GM18519 (cell line): ENCODE measurements around the gene TM9SF2.
"Not testable (repeated sequence)": the region's sequence is repeated elsewhere in the genome, so short reads cannot be mapped to it uniquely, and the experiment has no call there.

Experiments
- ATAC-seq: cut with Tn5 transposase; IDR thresholded peaks from one replicate; pipeline ENCODE4 v1.9.1; 2021; ENCODE audit warnings: mild to moderate bottlenecking, moderate library complexity; ENCODE audit not compliant: unreplicated experiment, low FRiP score

The TM9SF2 gene

GRCh38 chr13:99528547-99528946, 27.3 kb downstream of the TM9SF2 start:
- ATAC-seq: peak; percentile 73

- no peak for ATAC-seq
These were observed 34.8 kb downstream of the TM9SF2 start for GRCh38 chr13:99536023-99536422.

GRCh38 chr13:99540530-99540929, 39.3 kb downstream of the TM9SF2 start:
- ATAC-seq: no peak

- peak; percentile 98 for ATAC-seq
These were observed 41.6 kb downstream of the TM9SF2 start for GRCh38 chr13:99542788-99543406.

- ATAC-seq: no peak
These were observed 44.1 kb downstream of the TM9SF2 start for GRCh38 chr13:99545361-99545760.

- ATAC-seq: no peak
These were observed 44.7 kb downstream of the TM9SF2 start for GRCh38 chr13:99545979-99546378.

- ATAC-seq: no peak
These were observed 45.6 kb downstream of the TM9SF2 start for GRCh38 chr13:99546878-99547277.

GRCh38 chr13:99548448-99548847, 47.2 kb downstream of the TM9SF2 start:
- peak; percentile 62 for ATAC-seq

- no peak for ATAC-seq
These were observed 51.8 kb downstream of the TM9SF2 start for GRCh38 chr13:99553033-99553432.

GRCh38 chr13:99555149-99555548, 53.9 kb downstream of the TM9SF2 start:
- no peak for ATAC-seq

GRCh38 chr13:99556867-99557443, 55.7 kb downstream of the TM9SF2 start:
- ATAC-seq: no peak

GRCh38 chr13:99558570-99559180, 57.4 kb downstream of the TM9SF2 start:
- ATAC-seq: no peak

- no peak for ATAC-seq
These were observed 58.3 kb downstream of the TM9SF2 start for GRCh38 chr13:99559560-99559959.

- ATAC-seq: no peak
These were observed 62.1 kb downstream of the TM9SF2 start for GRCh38 chr13:99563404-99563803.

- no peak for ATAC-seq
These were observed 63.1 kb downstream of the TM9SF2 start for GRCh38 chr13:99564386-99564785.

GRCh38 chr13:99565478-99566124, 64.3 kb downstream of the TM9SF2 start:
- no peak for ATAC-seq

- ATAC-seq: no peak
These were observed 65.1 kb downstream of the TM9SF2 start for GRCh38 chr13:99566125-99567083.

- not testable (repeated sequence) for ATAC-seq
These were observed 67.6 kb downstream of the TM9SF2 start for GRCh38 chr13:99568901-99569300.

GRCh38 chr13:99572131-99572530, 70.9 kb downstream of the TM9SF2 start:
- ATAC-seq: no peak

GRCh38 chr13:99572921-99573320, 71.6 kb downstream of the TM9SF2 start:
- no peak for ATAC-seq
